ENCODE data around the gene CACNA2D4.

The CACNA2D4 gene

GRCh38 chr12:1928439-1929121 lies 10.1 kb upstream of the CACNA2D4 start:
- TF ChIP-seq CTCF (conservative IDR thresholded peaks at IDR 0.05; ENCODE audit: control insufficient read depth, insufficient read depth, low read depth, low read length), result no peak
- H3K4me3 ChIP-seq (ENCODE audit: control insufficient read depth, low read depth, low read length), result no peak overlapping the region
- DNase-seq (ENCODE audit: low read depth), result no peak

- no peak for DNase-seq (ENCODE audit: low read depth)
- no peak for TF ChIP-seq CTCF (conservative IDR thresholded peaks at IDR 0.05; ENCODE audit: control insufficient read depth, insufficient read depth, low read depth, low read length)
- H3K4me3 ChIP-seq (ENCODE audit: control insufficient read depth, low read depth, low read length), result no peak overlapping the region
Measured at GRCh38 chr12:1927751-1928351, 9.4 kb upstream of the CACNA2D4 start.

DNA sequence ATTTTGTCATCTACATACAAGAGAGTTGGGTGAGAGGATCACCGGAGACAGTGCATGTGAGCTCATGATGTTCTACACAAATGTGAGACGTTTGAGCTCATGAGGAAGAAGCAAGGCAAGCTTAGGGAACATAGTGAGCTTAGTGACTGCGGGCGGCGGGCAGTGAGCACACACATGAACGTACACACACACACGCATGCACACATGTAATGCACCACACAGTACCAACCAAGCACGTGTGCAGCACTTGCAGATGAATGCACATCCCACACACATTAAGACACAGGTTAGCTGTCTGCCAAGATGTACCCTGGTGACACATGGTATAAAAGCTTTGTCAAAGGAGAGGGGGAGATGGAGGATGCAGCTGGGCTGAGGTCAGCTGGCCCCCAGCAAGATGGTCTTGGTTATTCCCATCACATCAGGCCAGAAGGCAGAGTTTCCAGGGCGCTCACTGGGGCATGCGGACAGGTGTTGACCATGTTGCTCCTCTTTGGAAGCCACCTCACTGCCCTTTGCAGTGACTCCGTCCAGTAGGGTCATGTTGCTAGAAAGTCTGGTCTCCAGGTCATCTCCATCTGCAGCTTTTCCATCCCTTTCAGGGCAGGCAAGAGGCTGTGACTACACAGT lies 8.7 kb upstream of the CACNA2D4 start:
- no peak overlapping the region for H3K4me3 ChIP-seq (ENCODE audit: control insufficient read depth, low read depth, low read length)
- no peak for DNase-seq (ENCODE audit: low read depth)
- TF ChIP-seq CTCF (conservative IDR thresholded peaks at IDR 0.05; ENCODE audit: control insufficient read depth, insufficient read depth, low read depth, low read length), result no peak

DNA sequence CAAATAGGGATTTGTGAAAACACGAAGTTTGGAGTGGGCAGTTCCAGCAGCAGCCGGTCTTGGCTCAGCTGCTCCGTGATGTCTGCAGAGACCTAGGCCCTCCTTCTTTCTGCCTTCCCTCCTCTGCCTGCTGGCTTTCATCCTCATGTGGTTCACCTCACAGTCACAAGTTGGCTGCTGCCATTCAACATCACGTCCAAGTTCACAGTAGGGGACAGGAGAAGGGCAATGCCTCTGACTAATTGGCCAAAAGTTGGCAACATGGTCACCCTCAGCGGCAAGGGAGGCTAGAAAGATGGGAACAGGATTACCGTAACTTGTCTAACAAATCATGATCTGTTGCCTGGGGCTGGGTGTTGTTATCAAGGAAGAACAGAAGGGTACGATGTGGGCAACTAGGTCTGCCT lies 7.8 kb upstream of the CACNA2D4 start:
- no peak for TF ChIP-seq CTCF (conservative IDR thresholded peaks at IDR 0.05; ENCODE audit: control insufficient read depth, insufficient read depth, low read depth, low read length)
- DNase-seq (ENCODE audit: low read depth), result no peak
- H3K4me3 ChIP-seq (ENCODE audit: control insufficient read depth, low read depth, low read length), result no peak overlapping the region

GRCh38 chr12:1925684-1926006 lies 7.2 kb upstream of the CACNA2D4 start:
- no peak for TF ChIP-seq CTCF (conservative IDR thresholded peaks at IDR 0.05; ENCODE audit: control insufficient read depth, insufficient read depth, low read depth, low read length)
- DNase-seq (ENCODE audit: low read depth), result no peak
- no peak overlapping the region for H3K4me3 ChIP-seq (ENCODE audit: control insufficient read depth, low read depth, low read length)

DNA sequence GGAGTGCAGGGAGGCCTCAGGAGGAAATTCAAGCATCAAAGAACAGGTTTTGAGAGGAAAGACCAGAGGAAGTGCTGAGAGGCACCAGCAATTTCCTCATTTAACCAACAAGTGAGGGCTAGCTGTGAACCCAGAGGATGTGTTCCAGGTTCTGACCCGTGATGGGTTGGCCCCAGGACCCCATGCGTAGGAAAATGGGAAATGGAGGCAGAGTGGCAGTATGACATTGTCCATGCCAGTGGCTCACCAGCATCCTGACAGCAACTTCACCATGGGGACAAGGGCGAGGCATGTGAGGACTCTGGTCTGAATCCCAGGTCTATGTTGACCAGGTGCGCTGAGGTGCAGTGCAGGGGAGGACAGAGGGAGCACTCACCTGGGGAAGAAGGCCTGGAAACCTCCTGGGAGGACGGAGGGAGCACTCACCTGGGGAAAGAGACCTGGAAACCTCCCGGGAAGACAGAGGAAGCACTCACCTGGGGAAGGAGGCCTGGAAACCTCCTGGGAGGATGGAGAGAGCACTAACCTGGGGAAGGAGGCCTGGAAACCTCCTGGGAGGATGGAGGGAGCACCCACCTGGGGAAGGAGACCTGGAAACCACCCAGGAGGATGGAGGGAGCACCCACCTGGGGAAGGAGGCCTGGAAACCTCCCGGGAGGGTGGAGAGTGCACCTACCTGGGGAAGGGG lies 6.7 kb upstream of the CACNA2D4 start:
- TF ChIP-seq CTCF (conservative IDR thresholded peaks at IDR 0.05; ENCODE audit: control insufficient read depth, insufficient read depth, low read depth, low read length), result no peak
- no peak overlapping the region for H3K4me3 ChIP-seq (ENCODE audit: control insufficient read depth, low read depth, low read length)
- no peak for DNase-seq (ENCODE audit: low read depth)
